K562 (cell line): Measurements from ENCODE around the gene FBXO46. TPM values are rescaled to one million over a fixed set of nuclear protein-coding genes. Genes with fewer than 3 reads are reported as not detected.

Experiments
- ATF2 ChIP-seq: sonication (generic); formaldehyde crosslinking; IDR thresholded peaks from 2 replicates; pipeline ENCODE4 v1.8.1; 2022; ENCODE audit warnings: missing genetic modification reagents
- CHD1 ChIP-seq: fragments of 200-600 bp; sonication (generic); IDR thresholded peaks from one replicate; pipeline ENCODE4 v1.6.1; 2012; ENCODE audit warnings: mild to moderate bottlenecking, moderate library complexity, low read length, inconsistent platforms
- GABPB2 ChIP-seq: fragments of 250-450 bp; sonication (Bioruptor Pico); conservative IDR thresholded peaks from 2 replicates; pipeline ENCODE4 v1.5.1; 2021; ENCODE audit warnings: mild to moderate bottlenecking
- GTF2F1 ChIP-seq: IDR thresholded peaks from 2 replicates; pipeline ENCODE4 v1.6.1; 2011; ENCODE audit warnings: low read depth, low read length, improper control_type of control experiment
- KDM4B ChIP-seq, 2 experiments: fragments of 450-650 bp in 1 of 2; sonication (generic) in 1 of 2; IDR thresholded peaks; 2 replicates each; pipeline ENCODE4 v1.6.1; 2016 to 2017; ENCODE audit warnings: borderline replicate concordance in 2 of 2, antibody characterized with exemption in 1 of 2, low read depth in 1 of 2, mild to moderate bottlenecking in 1 of 2
- MEF2D ChIP-seq: conservative IDR thresholded peaks from 2 replicates; pipeline ENCODE4 v1.6.1; 2016; ENCODE audit warnings: low read depth, missing genetic modification characterization, missing compliant biosample characterization
- MLX ChIP-seq, 2 experiments: fragments of 450-650 bp in 1 of 2; sonication (generic) in 1 of 2; formaldehyde crosslinking; conservative IDR thresholded peaks; 2 replicates each; pipeline versions ENCODE4 v1.4.0 to v1.8.1; 2020 to 2022; ENCODE audit warnings: mild to moderate bottlenecking in 1 of 2, missing genetic modification reagents in 1 of 2
- NFE2L1 ChIP-seq: fragments of 450-650 bp; IDR thresholded peaks from 2 replicates; pipeline ENCODE4 v1.6.1; 2016; ENCODE audit warnings: missing genetic modification characterization, low read depth, mild to moderate bottlenecking, missing compliant biosample characterization, moderate library complexity, borderline replicate concordance
- PHTF2 ChIP-seq: fragments of 250-450 bp; sonication (Bioruptor Pico); IDR thresholded peaks from 2 replicates; pipeline ENCODE4 v1.5.0; 2021; ENCODE audit warnings: mild to moderate bottlenecking
- RB1 ChIP-seq: fragments of 450-650 bp; IDR thresholded peaks from 2 replicates; pipeline ENCODE4 v1.6.1; 2017; ENCODE audit warnings: low read depth, mild to moderate bottlenecking
- ZEB2 ChIP-seq: fragments of 450-650 bp; IDR thresholded peaks from 2 replicates; pipeline ENCODE4 v1.6.1; 2016
- ZNF280A ChIP-seq: fragments of 450-650 bp; IDR thresholded peaks from 2 replicates; pipeline ENCODE4 v1.6.1; 2018; ENCODE audit warnings: mild to moderate bottlenecking, low read depth; ENCODE audit not compliant: partially characterized antibody
- ZNF407 ChIP-seq: fragments of 450-650 bp; IDR thresholded peaks from 2 replicates; pipeline ENCODE4 v1.6.1; 2016; ENCODE audit warnings: low read depth
- ZNF764 ChIP-seq: fragments of 250-450 bp; sonication (Bioruptor Pico); IDR thresholded peaks from 2 replicates; pipeline ENCODE4 v1.4.0; 2020; ENCODE audit warnings: low read depth, mild to moderate bottlenecking, moderate library complexity
- polyA plus RNA-seq, 8 experiments: library from polyadenylated mRNA; depleted of rRNA in 4 of 8; stranded (reverse) in 5 of 8; unstranded in 3 of 8; fragments of >200 nt; fragmentation: Nextera tagmentation in 2 of 8; fragmentation: Illumina TruSeq in 1 of 8; extraction: Ambion mirVana in 2 of 8; extraction: Trizol in 1 of 8; gene quantifications; 2 replicates each; pipeline versions ENCODE4 v1.2.1 to v1.2.3, GENCODE V29; 2011 to 2014; ENCODE audit warnings: inconsistent platforms in 1 of 8, missing spikeins in 1 of 8
- total RNA-seq, 7 experiments: library from RNA; depleted of rRNA in 6 of 7; stranded (reverse); fragments of >200 nt in 6 of 7; fragmentation: Illumina TruSeq in 2 of 7; extraction: Trizol in 2 of 7; gene quantifications; 2 replicates each; pipeline versions ENCODE4 v1.2.1 to v1.2.3, GENCODE V29; 2011 to 2021; ENCODE audit warnings: low replicate concordance in 1 of 7

The FBXO46 gene
- total and polyA plus RNA-seq, 9 of the 15 experiments (the other 6 are each of a cell fraction or from before 2014, with no cell fraction given) = 1.5 to 36.1 (median 7.3) TPM

GRCh38 chr19:45739498-45740439 lies 9.1 kb upstream of the FBXO46 start (continued):
- no peak for TF ChIP-seq ZNF407
- no peak for TF ChIP-seq MLX (CRISPR knock-in tag; conservative IDR thresholded peaks at IDR 0.05)
- no peak for TF ChIP-seq ZNF764 (CRISPR knock-in tag)
- TF ChIP-seq KDM4B (IDR thresholded peaks at IDR 0.05; ENCODE audit: borderline replicate concordance in 2 of 2, low read depth in 1 of 2) = no peak
- TF ChIP-seq ZEB2 = no peak
- no peak for TF ChIP-seq ZNF280A
- TF ChIP-seq PHTF2 (CRISPR knock-in tag) = no peak
- no peak; the same call in 1 of the 2 replicates for TF ChIP-seq MEF2D (tag)
- TF ChIP-seq CHD1 = no peak
- no peak for TF ChIP-seq GTF2F1
- no peak for TF ChIP-seq GABPB2
- TF ChIP-seq ATF2 = no peak
- no peak for TF ChIP-seq RB1
- no peak for TF ChIP-seq NFE2L1
